ENCODE data around the gene NOP9.

Gene NOP9

DNA sequence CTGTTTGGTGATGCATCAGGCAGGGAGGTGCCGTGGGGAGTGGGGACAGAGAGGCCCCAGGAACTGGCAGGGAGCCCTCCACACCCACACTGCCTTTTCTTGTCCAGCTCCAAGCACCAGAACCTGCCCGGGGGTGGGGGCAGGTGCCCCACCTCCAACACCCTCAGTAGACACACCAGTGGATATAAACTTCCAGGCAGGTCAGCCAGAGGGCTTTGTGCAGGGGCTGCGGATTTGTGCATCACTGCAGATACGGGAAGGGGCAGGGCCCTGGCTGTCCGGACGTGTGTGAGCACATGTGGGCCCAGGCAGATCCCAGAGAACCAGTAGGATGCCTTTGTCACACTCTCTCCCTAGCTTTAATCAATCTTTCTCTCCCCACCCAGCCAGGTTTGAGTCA is 35.4 kb upstream of the NOP9 start:
- DNase-seq = no peak

DNA sequence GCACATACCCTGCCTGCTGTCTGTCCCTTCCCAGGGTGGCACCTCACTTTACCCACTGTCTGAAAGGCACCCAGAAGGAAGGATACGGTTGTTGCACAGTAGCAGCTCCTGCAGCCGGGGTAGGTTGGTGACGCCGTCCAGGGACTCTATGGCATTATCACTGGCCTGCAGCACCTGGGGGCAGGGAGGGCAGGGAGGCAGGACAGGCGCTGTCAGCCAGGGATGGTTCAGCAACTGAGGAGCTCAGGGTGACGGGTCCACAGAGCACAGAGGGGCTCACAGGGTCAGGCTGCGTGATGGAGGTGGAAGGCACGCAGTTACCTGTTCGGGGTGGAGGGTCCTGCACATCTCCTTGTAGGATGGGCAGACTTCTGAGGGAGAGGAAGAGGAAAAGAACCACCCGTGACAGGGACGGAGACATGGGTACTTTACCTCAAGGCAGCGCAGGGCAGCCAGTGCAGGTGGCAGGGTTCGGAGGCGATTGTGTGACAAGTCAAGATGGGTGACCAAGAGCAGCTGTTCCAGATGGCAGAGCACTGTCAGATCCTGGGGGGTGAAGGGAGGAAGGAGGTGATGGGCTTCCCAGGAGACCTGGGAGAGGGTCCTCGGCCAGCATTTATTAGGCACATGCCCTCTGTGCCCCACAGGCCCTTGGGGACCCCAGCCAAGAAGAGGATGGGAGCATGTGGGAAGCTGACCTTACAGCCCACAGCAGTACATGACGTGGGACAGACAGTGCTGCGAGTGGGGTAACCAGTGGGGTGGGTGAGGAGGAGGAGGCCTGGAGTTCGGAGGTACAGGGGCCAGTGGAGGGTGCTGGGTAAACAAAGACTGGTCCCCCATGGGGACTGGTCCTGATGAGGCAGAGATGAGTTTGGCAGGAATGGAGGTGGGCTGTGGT is 33.1 kb upstream of the NOP9 start:
- DNase-seq = no peak

DNA sequence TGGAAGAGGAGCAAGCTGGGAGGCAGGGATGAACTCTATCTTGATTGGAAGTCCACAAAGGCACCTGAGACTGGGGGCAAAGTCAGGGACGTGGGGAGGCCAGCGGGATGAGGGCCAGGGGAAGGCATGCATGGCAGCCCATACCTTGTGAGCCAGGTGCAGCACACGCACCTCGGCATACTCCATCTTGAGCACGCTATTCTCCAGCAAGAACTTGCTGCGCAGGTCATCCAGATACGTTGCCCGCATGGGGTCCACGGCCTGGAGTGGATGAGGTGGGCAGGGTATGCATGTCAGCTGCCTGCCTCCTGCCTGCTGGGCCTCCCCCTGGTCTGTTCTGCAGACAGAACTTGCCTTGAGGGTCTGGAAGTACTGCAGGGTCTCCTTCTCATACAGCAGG is 32.1 kb upstream of the NOP9 start:
- DNase-seq = no peak

DNA sequence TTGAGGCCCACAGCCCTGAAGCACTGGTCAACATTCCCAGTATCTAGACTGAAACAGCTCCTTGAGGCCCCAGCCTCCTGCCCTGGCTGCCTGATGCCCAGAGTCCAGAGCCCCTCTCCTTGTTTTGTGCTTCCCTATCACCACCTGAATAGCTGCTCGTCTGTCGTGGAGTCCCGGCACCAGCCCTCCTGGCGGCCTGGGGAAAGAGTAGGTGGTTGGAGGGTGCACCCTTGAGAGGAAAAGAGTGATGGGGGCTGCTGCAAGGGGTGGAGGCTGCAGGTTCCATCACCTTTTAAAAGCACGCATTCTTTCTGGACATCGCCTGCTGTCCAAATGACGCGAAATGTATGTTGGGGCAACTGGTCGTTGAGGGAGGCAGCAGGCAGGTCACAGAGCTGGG is 31.4 kb upstream of the NOP9 start:
- no peak for DNase-seq

DNA sequence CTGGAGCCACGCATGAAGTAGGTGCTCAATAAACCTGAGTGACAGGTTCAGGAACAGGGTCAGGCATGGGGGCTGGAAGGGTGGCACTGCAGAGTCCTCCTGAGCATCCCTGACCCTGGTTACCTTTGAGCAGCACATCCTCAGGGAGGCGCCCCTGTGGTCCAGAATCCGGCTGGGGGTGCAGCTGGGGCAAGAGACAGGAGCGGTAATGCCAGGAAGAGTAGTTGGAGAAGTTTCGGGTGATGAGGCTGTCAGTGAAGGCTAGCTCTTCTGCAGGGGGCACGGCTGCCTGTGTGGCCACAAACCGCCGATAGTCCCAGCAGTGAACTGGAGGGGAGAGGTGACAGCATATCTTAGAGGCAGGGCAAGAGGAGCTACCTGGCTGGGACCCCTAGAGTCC is 30.3 kb upstream of the NOP9 start:
- no peak for DNase-seq

DNA sequence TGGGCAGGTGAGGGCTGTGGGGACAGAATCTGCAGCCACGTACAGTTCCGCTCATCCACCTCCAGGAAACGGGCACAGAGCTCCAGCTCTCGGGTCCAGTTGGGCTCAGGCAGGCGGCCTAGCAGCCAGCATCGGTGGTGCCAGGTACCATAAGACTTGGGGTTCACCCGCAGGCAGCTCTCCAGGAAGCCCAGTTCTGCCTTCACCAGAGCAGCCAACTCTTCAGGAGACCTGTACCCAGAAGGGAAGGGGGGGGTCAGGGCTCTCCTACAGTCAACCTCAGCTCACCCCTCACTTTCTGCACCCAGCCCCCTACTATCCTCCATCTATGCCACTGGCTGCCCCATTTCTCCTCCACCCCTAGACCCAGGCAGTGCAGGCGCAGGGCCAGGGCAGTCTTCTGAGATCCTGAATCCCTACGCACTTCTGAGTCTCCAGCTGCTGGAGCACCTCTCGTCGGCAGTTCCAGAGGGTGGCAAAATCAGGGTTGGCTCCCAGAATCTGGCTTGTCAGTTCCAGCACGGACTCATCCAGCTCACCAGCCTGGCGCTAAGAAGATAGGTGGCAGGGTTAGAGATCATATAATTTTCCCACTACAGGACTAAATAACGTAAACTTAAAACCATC is 29.6 kb upstream of the NOP9 start:
- no peak for DNase-seq

DNA sequence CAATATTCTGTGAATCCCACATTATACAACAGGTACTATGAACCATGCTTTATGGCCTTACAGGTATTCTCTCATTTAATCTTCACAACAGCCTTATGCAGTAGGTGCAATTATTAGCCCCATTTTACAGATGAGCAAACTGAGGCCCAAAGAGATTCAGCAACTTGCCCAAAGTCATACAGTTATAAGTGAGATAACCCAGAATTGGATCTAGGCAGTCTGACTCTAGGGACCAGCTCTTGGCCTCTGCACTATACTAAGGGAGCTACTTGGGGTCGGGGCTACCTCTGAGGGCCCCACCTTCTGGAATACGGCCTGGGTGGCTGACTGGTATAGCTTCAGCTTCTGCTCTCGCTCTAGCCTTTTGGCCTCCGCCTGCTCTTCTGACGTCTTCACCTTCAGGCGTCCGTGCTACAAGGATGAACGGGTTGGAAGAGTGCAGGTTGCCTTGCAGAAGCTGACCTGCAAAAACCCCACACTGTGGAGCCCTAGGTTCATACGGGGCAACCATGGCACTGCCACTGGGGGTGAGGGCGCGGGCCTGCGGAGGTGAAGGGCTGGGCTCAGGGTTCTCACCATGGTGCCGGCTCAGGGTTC is 29.0 kb upstream of the NOP9 start:
- DNase-seq = no peak

DNA sequence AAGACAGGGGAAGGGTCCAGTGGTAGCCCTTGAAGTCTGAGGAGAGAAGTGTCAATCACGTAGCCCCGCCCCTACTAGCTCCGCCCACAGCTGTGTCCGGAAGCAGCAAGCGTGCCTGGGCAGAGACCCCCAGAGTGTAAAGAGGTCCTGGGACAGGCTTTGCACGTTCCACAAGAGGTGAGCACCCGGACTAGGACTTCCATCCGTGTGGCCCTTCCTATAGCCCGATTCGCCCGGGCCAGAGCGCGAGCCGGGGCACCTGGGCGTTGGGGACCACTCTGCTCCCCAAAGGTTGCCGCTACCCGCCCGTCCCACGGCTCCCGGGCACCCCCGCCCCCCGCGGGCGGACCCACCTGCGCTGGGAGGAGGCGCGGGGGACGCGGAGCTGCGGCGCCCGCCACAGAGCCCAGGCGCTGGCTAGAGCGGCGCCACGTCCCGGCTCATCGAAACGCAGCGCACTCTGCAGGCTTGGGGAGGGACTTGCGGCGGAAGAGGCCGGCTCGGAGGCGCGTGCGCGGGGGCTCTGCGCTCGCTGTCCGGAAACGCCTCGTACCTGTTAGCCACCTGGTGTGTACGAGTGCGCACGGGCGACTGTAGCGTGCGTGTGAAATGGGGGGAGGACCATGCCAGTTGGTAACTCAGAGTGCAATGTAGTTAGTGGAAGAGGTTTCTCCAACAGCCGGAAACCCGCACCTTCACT is 28.4 kb upstream of the NOP9 start, which contains the start of gene RABGGTA:
Gene RABGGTA (minus strand): TSS at position 464 of the 700 bp plus-strand sequence. CDS start 482 bp downstream, outside the sequence.
- DNase-seq = peak; percentile 94

DNA sequence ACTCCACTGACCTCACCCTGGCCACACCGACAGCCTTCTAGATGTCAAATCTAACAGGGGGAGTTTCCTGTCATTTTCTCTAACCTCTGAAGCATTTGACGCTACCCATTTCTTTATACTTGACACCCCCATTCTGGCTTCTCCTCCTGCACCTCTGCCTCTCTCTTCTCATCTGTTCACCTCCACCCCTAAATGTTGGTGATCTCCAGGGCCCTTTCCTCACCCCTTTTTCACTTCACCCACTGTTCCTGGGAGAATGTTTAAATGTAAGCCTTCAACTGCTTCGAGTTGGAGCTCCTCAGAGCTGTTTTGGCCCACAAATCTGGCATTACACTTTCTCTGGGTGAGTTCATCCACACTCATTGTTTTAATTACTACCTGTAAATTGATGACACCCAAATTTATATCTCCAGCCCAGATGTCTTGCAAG is 27.8 kb upstream of the NOP9 start:
- DNase-seq = no peak

DNA sequence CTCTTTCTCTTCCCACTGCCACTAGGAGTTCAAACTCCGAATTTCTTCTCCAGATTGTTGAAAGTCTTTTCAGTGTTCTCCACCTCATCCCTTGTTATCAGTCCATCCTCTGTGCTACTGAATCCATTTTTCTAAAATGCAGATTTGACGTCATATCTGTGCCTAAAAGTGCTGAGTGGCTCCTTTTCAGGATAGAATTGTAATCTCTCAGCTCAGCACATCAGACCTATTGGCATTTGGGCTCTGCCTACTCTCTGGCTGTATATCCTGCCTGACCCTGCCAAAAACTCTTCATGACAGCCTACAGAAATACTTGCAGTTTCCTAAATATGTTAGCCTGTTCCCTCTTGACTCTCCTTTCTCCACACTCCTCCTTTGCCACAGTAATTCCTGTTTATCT is 27.2 kb upstream of the NOP9 start:
- no peak for DNase-seq

DNA sequence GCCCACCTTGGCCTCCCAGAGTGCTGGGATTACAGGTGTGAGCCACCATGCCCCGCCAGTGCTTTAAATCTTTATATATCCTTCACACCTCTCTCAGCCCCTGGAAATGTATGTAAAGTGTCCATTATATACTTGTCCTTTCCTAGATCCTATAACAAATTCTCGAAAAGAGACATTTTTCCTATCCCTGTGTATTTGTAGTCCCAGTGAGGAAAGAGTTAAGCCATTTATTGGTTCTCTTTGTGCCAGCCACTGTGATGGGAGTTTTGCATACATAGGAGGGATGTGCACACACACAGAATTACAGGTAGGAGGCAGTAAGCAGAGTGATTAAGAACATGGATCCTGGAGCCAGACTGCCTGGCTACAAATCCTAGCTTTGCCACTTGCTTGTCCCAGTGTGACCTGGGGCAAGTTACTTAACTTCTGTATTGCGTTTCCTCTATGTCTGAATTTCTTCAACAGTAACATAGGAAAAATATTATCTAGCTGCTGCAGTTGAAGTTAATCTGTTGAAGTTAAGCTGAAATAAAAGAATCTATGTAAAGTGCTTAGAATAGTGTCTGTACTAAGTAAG is 26.1 kb upstream of the NOP9 start:
- DNase-seq = no peak

DNA sequence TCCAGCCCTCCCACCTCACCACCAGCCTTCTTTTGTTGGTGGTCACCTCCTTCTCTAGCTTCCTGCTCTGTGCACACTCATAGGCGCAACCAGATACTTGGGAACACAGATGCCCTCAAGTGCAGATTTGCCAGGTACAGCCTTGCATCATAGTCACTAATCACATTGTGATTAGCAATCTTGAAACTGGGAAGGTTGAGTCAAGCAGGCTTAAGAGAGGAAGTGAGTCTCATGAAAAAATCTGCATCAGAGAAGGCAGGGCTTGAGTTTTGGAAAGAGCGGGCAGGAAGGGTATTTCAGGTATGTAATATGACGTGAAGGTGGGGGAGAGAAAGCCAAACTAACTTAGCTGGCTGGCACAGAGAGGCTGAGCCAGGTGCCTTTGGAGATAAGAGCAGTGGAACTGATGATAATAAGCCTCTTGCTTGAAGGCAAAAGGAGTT is 25.5 kb upstream of the NOP9 start:
- DNase-seq = peak; percentile 51

DNA sequence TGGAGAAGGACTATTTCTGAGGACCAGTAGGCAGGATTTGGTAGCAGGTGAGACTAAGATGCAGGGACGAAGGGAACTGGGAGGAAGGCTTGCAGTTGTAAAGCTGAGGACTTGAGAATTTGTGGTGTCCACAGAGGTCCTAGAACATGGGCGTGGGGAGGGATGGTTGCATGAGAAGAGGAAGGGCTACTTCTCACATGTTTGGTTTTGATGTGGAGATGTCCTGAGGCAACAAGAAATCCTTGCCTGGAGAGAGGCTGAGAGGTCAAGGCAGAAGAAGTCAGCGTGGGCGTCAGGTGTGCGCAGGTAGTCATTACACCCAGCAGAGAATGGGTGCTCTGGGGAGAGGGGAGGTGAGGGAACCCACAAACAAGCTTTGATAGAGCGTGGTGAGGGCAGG is 22.6 kb upstream of the NOP9 start:
- no peak for DNase-seq

DNA sequence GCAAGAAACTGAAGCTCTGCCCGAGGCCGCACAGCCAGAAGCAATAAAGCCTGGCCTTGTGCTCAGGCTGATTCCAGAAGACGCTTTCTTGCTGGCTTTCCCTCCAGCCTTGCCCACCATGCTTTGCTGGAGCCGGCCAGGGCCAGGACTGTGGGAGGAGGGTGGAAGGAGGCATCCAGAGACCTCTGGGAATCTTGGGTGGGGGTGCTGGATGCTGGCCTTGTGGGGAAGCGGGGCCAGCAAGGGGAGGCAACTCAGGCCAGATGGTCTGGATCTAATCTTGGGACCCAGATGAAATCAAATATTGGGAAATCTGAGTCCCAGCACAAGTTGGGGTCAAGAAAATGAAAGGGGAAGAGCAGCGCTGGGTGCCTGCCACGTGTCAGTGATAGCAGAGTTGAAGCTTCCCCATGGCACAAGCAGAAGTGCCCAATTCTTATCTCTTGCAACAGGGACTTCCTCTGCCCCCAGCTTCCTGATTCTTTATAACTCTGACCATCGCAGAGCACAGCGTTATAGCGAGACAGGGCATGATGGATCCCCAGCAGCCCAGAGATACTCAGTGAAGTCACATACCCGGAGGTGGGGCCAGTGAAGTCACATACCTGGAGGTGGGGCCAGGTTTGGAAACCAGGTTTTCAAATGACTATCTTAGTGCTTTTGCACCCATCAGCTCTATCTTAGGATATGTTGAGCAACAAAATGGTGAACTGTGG is 21.9 kb upstream of the NOP9 start:
- no peak for DNase-seq

DNA sequence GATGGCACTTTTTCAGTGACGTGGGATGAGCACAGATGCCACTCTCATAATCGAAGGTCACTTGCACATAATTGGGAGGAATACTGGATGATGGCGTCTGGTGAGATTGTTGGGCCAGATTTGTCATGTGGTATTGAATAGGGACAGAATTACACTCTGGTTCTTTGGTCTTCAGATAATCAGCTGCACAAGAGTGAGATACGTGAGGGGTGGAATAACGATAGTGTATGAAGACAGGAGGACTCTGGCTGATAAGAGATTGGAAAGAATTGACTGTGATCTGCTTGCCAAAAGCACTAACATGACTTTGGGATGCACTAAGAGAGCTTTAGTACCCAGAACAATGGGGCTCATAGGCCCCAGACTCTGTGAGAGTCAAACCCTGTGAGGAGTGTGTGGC is 21.2 kb upstream of the NOP9 start:
- no peak for DNase-seq

DNA sequence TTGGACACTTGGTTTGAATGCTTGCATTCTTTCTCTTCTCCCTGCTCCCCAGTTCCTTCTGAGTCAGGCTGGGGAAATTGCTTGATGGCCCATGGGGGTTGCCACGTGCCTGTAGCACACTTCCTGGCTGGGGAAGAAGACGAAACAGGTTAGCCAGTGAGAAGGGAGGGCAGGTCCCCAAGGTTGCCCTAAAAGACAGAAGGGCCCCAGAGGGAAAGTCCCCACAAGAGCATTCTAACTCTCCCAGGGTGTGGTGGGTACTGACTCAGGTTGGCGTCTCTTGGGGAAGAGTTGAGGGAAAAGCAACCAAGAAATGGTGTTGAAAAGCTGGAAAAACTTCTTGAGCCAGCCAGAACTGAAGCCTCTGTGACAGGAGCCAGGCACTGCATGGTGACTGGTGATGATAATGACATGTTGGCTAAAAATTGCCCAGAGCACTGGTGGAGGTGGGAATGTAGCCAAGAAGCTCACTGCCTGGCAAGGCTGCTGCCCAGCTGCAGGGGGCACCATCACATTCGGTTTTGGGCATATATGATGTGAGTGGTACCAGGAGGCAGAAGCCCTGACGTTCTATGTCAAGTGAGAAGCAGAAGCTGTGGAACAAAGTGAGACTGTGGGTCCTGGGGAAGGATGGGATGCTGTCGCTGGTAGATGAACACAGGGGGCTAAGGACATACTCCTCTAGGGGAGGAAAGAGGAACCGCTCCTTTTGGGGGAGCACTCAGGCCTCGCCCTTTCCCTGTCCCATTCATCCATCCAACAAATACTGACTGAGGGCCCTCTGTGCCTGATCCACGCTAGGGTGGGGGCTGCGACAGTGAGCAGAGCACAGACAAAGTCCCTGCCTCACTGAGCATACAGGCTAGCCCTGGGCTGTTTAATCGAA is 20.1 kb upstream of the NOP9 start:
- DNase-seq = peak; percentile 49

DNA sequence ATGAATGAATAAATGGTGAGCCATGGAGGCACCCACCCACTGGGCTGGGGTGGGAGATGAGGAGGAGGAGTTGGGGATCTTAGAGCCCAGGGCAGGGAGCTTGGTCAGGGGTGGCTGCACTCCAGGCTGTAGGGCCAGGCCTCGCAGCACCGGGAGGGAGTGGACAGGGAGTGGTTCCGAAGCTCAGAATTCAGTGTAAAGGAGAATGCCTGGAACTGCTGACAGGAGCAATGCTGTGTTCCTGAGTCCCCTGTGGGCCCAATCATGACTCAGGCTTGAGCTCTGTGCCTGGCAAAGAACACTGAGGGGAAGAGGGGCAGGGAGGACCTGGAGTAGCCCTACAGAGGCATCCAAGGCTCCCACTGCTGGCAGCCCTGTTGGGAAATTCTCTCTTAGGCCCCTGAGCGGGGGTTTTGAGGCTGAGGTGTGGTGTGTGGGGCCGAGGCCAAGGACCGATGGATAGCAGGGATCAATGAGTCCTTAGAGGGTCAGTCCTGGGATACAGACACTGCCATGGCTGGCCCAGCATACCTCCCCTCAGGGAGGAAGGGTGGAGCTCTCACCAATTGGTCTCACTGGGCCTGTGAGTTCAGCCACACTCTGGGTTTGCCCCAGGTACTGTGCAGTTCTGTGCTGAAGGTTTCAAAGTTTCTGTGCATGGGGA is 18.7 kb upstream of the NOP9 start:
- no peak for DNase-seq

DNA sequence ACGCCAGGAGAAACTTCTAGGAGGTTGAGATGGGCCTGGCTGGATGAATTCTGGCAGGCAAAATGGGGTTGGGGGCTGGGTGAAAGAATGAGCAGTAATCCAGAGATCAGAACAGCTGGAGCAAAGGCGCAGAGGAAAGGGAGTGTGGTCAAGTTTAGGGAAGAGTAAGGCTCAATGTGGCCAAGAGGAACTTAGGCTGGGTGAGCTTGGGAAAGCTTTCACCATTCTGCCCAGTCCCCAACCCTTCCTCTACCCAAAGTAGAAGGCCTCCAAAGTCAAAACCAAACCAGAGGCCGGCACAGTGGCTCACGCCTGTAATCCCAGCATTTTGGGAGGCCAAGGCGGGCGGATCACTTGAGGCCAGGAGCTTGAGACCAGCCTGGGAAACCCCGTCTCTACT is 18.0 kb upstream of the NOP9 start:
- DNase-seq = no peak

DNA sequence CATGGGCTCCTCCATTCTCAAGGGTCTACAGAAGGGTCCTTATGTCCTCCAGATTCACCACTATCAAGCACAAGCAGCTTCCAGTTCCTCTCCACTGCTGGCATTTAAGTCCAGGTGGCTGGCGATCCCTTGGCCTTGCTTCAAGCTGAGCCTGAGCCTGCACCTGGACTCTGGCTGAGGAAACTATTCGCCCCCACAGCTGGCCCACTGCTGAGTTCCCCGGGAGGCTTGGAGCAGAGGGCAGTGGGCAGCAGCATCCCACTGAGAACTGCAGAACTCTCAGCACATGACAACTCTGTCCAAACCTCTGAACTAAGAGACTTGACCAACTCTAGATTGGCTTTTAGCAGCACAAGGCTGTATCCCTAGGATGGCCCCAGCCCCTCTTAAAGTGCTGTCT is 16.9 kb upstream of the NOP9 start:
- no peak for DNase-seq

DNA sequence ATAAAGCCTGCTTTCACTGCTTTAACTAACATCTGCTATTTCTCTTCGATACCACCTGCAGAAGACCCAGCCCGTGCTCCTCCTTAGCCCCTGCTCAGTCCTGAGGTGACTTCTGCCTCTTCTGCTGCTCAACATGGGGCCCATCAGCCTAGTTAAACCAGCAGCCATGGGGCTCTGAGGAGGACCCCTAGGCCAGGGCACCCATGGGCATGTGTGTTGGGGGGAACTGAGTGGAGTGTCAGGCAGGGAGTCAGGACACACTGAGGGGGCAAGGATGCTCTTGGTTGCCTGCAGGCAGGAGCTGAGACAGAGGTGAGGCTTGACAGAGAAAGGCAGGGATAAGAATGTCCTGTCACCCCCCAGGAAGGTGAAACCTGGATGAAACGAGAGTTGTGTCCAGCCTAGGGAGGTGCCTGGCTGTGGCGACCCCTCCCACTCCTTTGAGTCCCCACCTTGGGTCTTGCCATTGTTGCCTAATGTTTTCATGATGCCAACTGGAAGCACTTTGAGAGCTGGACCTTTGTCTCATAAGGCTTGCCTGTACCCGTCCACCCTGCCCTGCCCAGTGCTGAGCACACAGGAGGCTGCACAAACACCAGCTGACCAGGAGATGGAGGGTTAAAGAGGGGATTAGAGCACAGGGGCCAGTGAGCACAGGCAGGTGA is 15.7 kb upstream of the NOP9 start:
- DNase-seq = no peak
